ENCODE results near the gene DDX10.

- TF ChIP-seq CTCF (optimal IDR thresholded peaks at IDR 0.05 in 1 of 3, IDR thresholded peaks at IDR 0.05 in 1 of 3, conservative IDR thresholded peaks at IDR 0.05 in 1 of 3; ENCODE audit: extremely low read depth in 1 of 3, insufficient read depth in 2 of 3, low read length in 3 of 3): no peak
- no peak for TF ChIP-seq EZH2 (IDR thresholded peaks at IDR 0.05; ENCODE audit: low read length)
Observed at GRCh38 chr11:108629274-108629673, 35.6 kb upstream of the DDX10 start.
